ENCODE measurements around the gene FAM120AOS. TPM values are rescaled to one million over a fixed set of nuclear protein-coding genes. Genes with fewer than 3 reads are reported as not detected.

The FAM120AOS gene
- total RNA-seq, 2 donors from 2014 or later = 34.8 to 38.8 TPM

GRCh38 chr9:93477397-93477796, 24.0 kb upstream of the FAM120AOS start:
- H3K4me3 Mint-ChIP-seq = no peak overlapping the region
- no peak overlapping the region for H3K27ac Mint-ChIP-seq
- peaks cover 31% of the 10 kb centered on the region for H3K4me1 Mint-ChIP-seq
- H3K9me3 ChIP-seq (ENCODE audit: control insufficient read depth, low read length, poor library complexity, severe bottlenecking) = no peaks in the 10 kb centered on the region
- H3K27me3 Mint-ChIP-seq = no peaks in the 10 kb centered on the region
- H3K36me3 Mint-ChIP-seq (ENCODE audit: low read depth) = peaks cover 6% of the 10 kb centered on the region
- ATAC-seq (no peak), DNase-seq (no peak)

DNA sequence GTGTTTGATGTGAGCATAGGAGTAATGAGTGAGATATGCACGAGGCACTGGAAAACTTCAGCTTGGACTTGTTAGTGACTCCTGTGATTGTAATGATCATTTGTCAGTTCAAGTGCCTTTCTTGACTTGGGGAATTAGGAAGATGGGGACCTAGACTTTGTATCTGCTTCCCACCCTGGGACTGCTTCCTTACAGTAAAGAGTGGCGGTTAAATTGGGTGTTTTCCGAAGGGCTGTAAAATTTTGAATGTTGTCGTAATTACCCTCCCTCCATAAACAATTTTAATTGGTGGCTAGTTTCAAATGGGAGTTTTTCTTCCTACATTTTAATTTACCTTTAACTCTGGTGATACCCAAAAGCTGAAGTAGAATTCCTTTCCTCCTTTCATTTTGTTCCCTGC, 23.5 kb upstream of the FAM120AOS start:
- ATAC-seq = no peak
- no peaks in the 10 kb centered on the region for H3K27me3 Mint-ChIP-seq
- no peaks in the 10 kb centered on the region for H3K9me3 ChIP-seq (ENCODE audit: control insufficient read depth, low read length, poor library complexity, severe bottlenecking)
- H3K4me1 Mint-ChIP-seq = peaks cover 35% of the 10 kb centered on the region
- H3K27ac Mint-ChIP-seq = no peak overlapping the region
- no peak overlapping the region for H3K4me3 Mint-ChIP-seq
- DNase-seq = no peak
- peaks cover 6% of the 10 kb centered on the region for H3K36me3 Mint-ChIP-seq (ENCODE audit: low read depth)

- peaks cover 27% of the 10 kb centered on the region for H3K4me1 Mint-ChIP-seq
Measured at GRCh38 chr9:93475856-93476255, 22.5 kb upstream of the FAM120AOS start.

GRCh38 chr9:93475108-93475507, 21.7 kb upstream of the FAM120AOS start:
- ATAC-seq = no peak
- H3K27me3 Mint-ChIP-seq = no peaks in the 10 kb centered on the region

More at GRCh38 chr9:93475856-93476255, 22.5 kb upstream of the FAM120AOS start:
- H3K9me3 ChIP-seq (ENCODE audit: control insufficient read depth, low read length, poor library complexity, severe bottlenecking) = no peaks in the 10 kb centered on the region
- Mint-ChIP-seq H3K27me3 (no peaks in the 10 kb centered on the region), H3K36me3 (ENCODE audit: low read depth) (peaks cover 6% of the 10 kb centered on the region), H3K4me3 (no peak overlapping the region), H3K27ac (no peak overlapping the region)
- ATAC-seq (no peak), DNase-seq (no peak)

GRCh38 chr9:93473411-93473810, 20.0 kb upstream of the FAM120AOS start:
- Mint-ChIP-seq H3K4me3 (no peak overlapping the region), H3K27ac (no peak overlapping the region), H3K4me1 (peaks cover 34% of the 10 kb centered on the region), H3K36me3 (ENCODE audit: low read depth) (peaks cover 5% of the 10 kb centered on the region), H3K27me3 (no peaks in the 10 kb centered on the region)
- H3K9me3 ChIP-seq (ENCODE audit: control insufficient read depth, low read length, poor library complexity, severe bottlenecking) = no peaks in the 10 kb centered on the region
- ATAC-seq (no peak), DNase-seq (no peak)

More at GRCh38 chr9:93475108-93475507, 21.7 kb upstream of the FAM120AOS start:
- no peak overlapping the region for H3K4me3 Mint-ChIP-seq
- H3K36me3 Mint-ChIP-seq (ENCODE audit: low read depth) = peaks cover 5% of the 10 kb centered on the region
- H3K4me1 Mint-ChIP-seq = peaks cover 30% of the 10 kb centered on the region
- no peak overlapping the region for H3K27ac Mint-ChIP-seq
- DNase-seq = no peak
- no peaks in the 10 kb centered on the region for H3K9me3 ChIP-seq (ENCODE audit: control insufficient read depth, low read length, poor library complexity, severe bottlenecking)

DNA sequence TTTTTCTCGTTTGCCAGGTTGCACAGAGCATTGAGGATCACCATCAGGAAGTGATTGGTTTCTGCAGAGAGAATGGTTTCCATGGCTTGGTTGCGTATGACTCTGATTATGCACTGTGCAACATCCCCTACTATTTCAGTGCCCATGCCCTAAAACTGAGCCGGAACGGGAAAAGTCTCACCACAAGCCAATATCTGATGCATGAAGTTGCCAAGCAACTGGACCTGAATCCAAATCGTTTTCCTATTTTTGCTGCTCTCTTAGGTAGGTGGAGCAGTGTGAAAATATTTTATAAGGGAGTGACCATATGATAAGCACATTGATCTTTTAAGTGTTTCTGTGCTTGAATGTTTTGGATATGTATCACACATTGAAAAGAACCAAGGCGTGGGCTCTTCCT, 17.7 kb upstream of the FAM120AOS start:
- no peaks in the 10 kb centered on the region for H3K27me3 Mint-ChIP-seq
- H3K36me3 Mint-ChIP-seq (ENCODE audit: low read depth) = no peaks in the 10 kb centered on the region
- DNase-seq (no peak), ATAC-seq (no peak)
- H3K4me3 Mint-ChIP-seq = no peak overlapping the region
- H3K27ac Mint-ChIP-seq = no peak overlapping the region
- H3K9me3 ChIP-seq (ENCODE audit: control insufficient read depth, low read length, poor library complexity, severe bottlenecking) = no peaks in the 10 kb centered on the region
- H3K4me1 Mint-ChIP-seq = peaks cover 45% of the 10 kb centered on the region

DNA sequence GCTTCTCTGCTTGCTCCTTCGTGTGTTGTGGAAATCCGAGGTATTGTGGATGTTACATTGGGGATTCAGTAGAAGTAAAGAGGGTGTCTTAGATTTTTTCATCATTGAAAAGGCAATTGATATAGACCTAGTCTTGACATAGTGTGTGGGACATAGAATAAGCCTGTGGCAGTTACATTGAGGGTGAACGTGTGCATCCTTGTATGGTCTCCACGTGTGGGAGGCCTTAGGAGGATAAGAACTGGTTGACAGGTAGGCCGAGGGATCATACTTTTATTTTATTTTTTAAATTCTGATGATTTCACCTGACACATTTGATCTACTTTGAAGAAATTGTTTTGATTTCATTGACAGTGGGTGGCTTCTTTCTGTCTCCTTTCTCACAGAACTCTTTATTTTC, 17.0 kb upstream of the FAM120AOS start:
- no peaks in the 10 kb centered on the region for H3K9me3 ChIP-seq (ENCODE audit: control insufficient read depth, low read length, poor library complexity, severe bottlenecking)
- peak overlapping the region; percentile 61 for H3K27ac Mint-ChIP-seq
- no peaks in the 10 kb centered on the region for H3K36me3 Mint-ChIP-seq (ENCODE audit: low read depth)
- H3K4me3 Mint-ChIP-seq = no peak overlapping the region
- ATAC-seq (no peak), DNase-seq (no peak)
- peaks cover 47% of the 10 kb centered on the region for H3K4me1 Mint-ChIP-seq
- no peaks in the 10 kb centered on the region for H3K27me3 Mint-ChIP-seq

GRCh38 chr9:93468763-93469456, 15.5 kb upstream of the FAM120AOS start:
- ATAC-seq = no peak
- DNase-seq = no peak
- H3K27ac Mint-ChIP-seq = peak overlapping the region; percentile 72
- no peaks in the 10 kb centered on the region for H3K36me3 Mint-ChIP-seq (ENCODE audit: low read depth)
- H3K4me3 Mint-ChIP-seq = peak overlapping the region; percentile 63
- no peaks in the 10 kb centered on the region for H3K27me3 Mint-ChIP-seq
- H3K4me1 Mint-ChIP-seq = peaks cover 55% of the 10 kb centered on the region
- no peaks in the 10 kb centered on the region for H3K9me3 ChIP-seq (ENCODE audit: control insufficient read depth, low read length, poor library complexity, severe bottlenecking)

GRCh38 chr9:93467462-93467861, 14.1 kb upstream of the FAM120AOS start:
- no peak for ATAC-seq
- no peaks in the 10 kb centered on the region for H3K27me3 Mint-ChIP-seq
- H3K9me3 ChIP-seq (ENCODE audit: control insufficient read depth, low read length, poor library complexity, severe bottlenecking) = no peaks in the 10 kb centered on the region
- H3K36me3 Mint-ChIP-seq (ENCODE audit: low read depth) = no peaks in the 10 kb centered on the region
- no peak overlapping the region for H3K4me3 Mint-ChIP-seq
- no peak for DNase-seq
- H3K27ac Mint-ChIP-seq = peak overlapping the region; percentile 72
- H3K4me1 Mint-ChIP-seq = peaks cover 66% of the 10 kb centered on the region

DNA sequence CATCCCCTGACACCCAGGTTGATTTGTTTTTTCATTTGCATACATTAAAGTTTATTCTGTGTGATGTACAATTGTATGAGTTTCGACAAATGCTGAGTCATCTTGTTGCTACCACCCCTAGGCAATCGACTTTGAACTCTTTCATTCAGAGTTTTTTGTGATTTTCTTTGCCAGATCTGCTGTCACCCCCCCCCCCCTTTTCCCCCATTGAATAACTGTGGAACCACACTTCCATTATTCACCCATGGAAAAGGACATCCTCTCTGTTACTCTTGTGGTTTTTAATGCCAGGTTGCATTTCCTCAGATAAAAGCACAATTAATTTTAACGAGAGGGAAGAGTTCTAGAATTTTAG, 13.7 kb upstream of the FAM120AOS start:
- H3K4me3 Mint-ChIP-seq = no peak overlapping the region

DNA sequence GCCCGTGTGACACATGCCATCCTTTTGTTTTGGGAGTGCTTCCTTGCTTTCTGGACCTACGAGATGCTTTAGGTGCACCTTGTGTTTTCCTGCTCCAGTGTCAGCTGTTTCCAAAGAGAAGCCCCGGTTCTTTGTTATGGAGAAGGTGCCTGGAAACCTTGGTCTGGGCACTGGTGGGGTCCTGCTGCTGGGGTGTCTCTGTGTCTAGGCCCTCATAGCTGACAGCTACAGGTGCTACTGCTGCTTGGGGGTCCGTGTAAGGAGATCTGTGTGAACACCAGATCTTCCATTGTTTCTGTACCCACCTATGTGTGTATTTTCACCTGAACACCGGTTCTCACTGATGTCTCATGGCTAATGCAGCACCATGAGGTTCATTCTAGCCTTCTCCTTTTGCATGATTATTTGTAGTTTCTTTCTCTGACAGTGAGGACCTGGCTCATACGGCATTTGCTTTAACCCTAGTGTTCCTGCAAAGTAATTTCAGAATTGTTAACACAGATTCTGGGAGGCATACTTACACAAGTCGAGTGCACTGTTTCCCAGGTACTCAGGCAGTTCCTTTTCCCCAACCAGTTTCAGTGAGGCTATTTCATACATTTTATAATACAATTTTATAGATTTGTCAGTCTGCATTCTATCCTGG, 13.2 kb upstream of the FAM120AOS start:
- H3K27me3 Mint-ChIP-seq = no peaks in the 10 kb centered on the region
- H3K27ac Mint-ChIP-seq = peak overlapping the region; percentile 72
- H3K36me3 Mint-ChIP-seq (ENCODE audit: low read depth) = no peaks in the 10 kb centered on the region
- H3K4me3 Mint-ChIP-seq = peak overlapping the region; percentile 33
- DNase-seq = no peak
- H3K4me1 Mint-ChIP-seq = peaks cover 63% of the 10 kb centered on the region
- no peaks in the 10 kb centered on the region for H3K9me3 ChIP-seq (ENCODE audit: control insufficient read depth, low read length, poor library complexity, severe bottlenecking)
- ATAC-seq = no peak

More for the DNA sequence above, 13.7 kb upstream of the FAM120AOS start:
- Mint-ChIP-seq H3K4me1 (peaks cover 64% of the 10 kb centered on the region), H3K27ac (peak overlapping the region; percentile 72), H3K27me3 (no peaks in the 10 kb centered on the region), H3K36me3 (ENCODE audit: low read depth) (no peaks in the 10 kb centered on the region)
- DNase-seq = no peak
- no peak for ATAC-seq
- H3K9me3 ChIP-seq (ENCODE audit: control insufficient read depth, low read length, poor library complexity, severe bottlenecking) = no peaks in the 10 kb centered on the region

GRCh38 chr9:93465855-93466254, 12.5 kb upstream of the FAM120AOS start:
- H3K27ac Mint-ChIP-seq = peak overlapping the region; percentile 51
- H3K4me3 Mint-ChIP-seq = peak overlapping the region; percentile 73
- H3K27me3 Mint-ChIP-seq = no peaks in the 10 kb centered on the region
- no peaks in the 10 kb centered on the region for H3K9me3 ChIP-seq (ENCODE audit: control insufficient read depth, low read length, poor library complexity, severe bottlenecking)
- ATAC-seq (no peak), DNase-seq (no peak)
- H3K36me3 Mint-ChIP-seq (ENCODE audit: low read depth) = no peaks in the 10 kb centered on the region
- peaks cover 66% of the 10 kb centered on the region for H3K4me1 Mint-ChIP-seq

GRCh38 chr9:93464876-93465275, 11.5 kb upstream of the FAM120AOS start:
- Mint-ChIP-seq H3K4me1 (peaks cover 63% of the 10 kb centered on the region), H3K27ac (peak overlapping the region; percentile 87), H3K4me3 (peak overlapping the region; percentile 47), H3K27me3 (no peaks in the 10 kb centered on the region), H3K36me3 (ENCODE audit: low read depth) (no peaks in the 10 kb centered on the region)
- no peak for ATAC-seq
- no peaks in the 10 kb centered on the region for H3K9me3 ChIP-seq (ENCODE audit: control insufficient read depth, low read length, poor library complexity, severe bottlenecking)
- no peak for DNase-seq

DNA sequence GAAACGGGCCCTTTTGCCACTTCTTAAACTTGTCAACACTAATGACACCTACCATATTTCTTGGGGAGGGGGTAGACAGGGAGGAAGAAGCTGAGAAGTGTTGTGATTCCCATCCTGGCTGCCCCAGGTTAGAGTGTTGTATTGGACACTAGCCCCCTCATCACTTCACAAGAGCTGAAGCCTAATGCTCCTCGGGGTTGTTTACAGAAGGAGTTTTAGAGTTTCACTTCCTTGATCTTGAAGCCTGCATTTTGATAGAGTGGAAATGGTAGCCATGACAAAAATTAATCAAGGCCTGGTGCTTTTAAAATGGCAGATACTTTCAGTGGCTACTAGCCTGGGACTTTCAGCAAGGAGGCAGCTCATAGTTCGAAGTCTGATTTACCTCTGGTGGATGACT, 11.0 kb upstream of the FAM120AOS start:
- DNase-seq = no peak
- Mint-ChIP-seq H3K4me3 (peak overlapping the region; percentile 47), H3K27ac (peak overlapping the region; percentile 87), H3K36me3 (ENCODE audit: low read depth) (no peaks in the 10 kb centered on the region), H3K27me3 (no peaks in the 10 kb centered on the region), H3K4me1 (peaks cover 66% of the 10 kb centered on the region)
- ATAC-seq = peak; percentile 39
- H3K9me3 ChIP-seq (ENCODE audit: control insufficient read depth, low read length, poor library complexity, severe bottlenecking) = no peaks in the 10 kb centered on the region

Measured in T-helper 17 cell (primary cell).